Activated T-cell treated with anti-CD3 and anti-CD28 coated beads, Interleukin-2, amount 50 U/mL, for 4 hours (primary cell): ENCODE data around the gene MEX3D. TPM values are rescaled to one million over a fixed set of nuclear protein-coding genes. Genes with fewer than 3 reads are reported as not detected.
"Not testable (repeated sequence)": the region's sequence is repeated elsewhere in the genome, so short reads cannot be mapped to it uniquely, and the experiment has no call there.

ENCODE experiments used
- ATAC-seq, 2 donors: fragments of 200-7000 bp; cut with Tn5 transposase; one replicate each; pipeline ENCODE4 v1.10.0; 2021
- DNase-seq: peaks from one replicate; pipeline ENCODE4 v3.0.0-alpha.2; 2020
- H3K27me3 Mint-ChIP-seq: one replicate; pipeline ENCODE4 v1.8.0; 2021; ENCODE audit warnings: low read depth, mixed read lengths
- H3K36me3 Mint-ChIP-seq: one replicate; pipeline ENCODE4 v1.8.0; 2022; ENCODE audit warnings: mixed read lengths; ENCODE audit not compliant: insufficient read depth
- H3K4me1 Mint-ChIP-seq: one replicate; pipeline ENCODE4 v1.8.0; 2021; ENCODE audit warnings: low read depth, mixed read lengths
- H3K4me3 Mint-ChIP-seq: one replicate; pipeline ENCODE4 v1.8.0; 2021; ENCODE audit warnings: mild to moderate bottlenecking, moderate library complexity, mixed read lengths
- H3K9me3 Mint-ChIP-seq: one replicate; pipeline ENCODE4 v1.8.0; 2021; ENCODE audit warnings: mixed read lengths
- total RNA-seq, 3 donors: library from RNA; stranded (reverse); gene quantifications; one replicate each; pipeline ENCODE4 v1.2.1, GENCODE V29; 2021

The MEX3D gene
- total RNA-seq, 3 donors from 2014 or later: 12.5 to 17.0 (median 12.6) TPM

DNA sequence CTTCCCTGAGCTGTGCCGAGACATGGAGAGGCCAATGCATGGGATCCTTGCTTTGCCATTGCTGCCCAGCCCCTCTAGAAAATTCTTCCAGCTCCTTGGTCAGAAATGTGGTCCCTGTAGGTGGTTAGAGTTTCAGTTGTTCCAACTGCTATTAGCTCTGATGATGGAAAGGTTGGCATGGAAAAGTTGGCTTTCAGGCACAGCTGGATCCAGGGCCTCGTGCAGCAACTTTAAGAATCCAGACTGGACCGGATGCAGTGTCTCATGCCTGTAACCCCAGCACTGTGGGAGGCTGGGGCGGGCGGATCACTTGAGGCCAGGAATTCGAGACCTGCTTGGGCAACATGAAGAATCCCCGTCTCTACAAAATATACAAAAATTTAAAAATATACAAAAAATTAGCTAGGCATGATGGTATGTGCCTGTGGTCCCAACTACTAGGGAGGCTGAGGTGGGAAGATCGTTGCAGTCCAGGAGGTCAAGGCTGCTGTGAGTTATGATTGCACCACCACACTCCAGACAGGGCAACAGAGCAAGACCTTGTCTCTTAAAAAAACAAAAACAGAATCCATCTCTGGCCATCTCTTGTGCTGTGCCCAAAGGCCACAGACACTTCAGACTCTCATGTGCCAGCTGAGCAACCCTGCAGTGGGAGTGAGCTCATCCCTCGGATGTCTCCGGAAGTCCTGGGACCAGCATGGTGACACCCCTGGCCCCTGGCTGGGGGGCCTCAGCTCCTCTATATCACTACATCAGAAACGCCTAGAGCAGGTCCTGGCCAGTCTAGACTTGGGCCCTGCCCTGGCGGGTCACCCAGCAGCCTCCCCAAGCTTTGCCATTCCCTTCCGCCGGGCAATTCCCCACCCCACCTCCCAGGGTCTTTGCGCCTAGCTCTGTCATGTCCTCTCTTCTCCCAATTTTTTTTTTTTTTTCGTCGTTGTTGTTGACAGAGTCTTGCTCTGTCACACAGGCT, 16.8 kb downstream of the MEX3D start:
- no peak for DNase-seq
- no peaks in the 10 kb centered on the region for H3K36me3 Mint-ChIP-seq
- no peak overlapping the region for H3K4me3 Mint-ChIP-seq
- H3K9me3 Mint-ChIP-seq: no peaks in the 10 kb centered on the region
- ATAC-seq: no peak
- H3K27me3 Mint-ChIP-seq: peaks cover 13% of the 10 kb centered on the region
- no peaks in the 10 kb centered on the region for H3K4me1 Mint-ChIP-seq

- Mint-ChIP-seq H3K36me3 (no peaks in the 10 kb centered on the region), H3K9me3 (no peaks in the 10 kb centered on the region), H3K4me1 (peaks cover 2% of the 10 kb centered on the region), H3K4me3 (no peak overlapping the region), H3K27me3 (peaks cover 27% of the 10 kb centered on the region)
- ATAC-seq: no peak
- no peak for DNase-seq
Measured at GRCh38 chr19:1549332-1549945, 18.7 kb downstream of the MEX3D start.

DNA sequence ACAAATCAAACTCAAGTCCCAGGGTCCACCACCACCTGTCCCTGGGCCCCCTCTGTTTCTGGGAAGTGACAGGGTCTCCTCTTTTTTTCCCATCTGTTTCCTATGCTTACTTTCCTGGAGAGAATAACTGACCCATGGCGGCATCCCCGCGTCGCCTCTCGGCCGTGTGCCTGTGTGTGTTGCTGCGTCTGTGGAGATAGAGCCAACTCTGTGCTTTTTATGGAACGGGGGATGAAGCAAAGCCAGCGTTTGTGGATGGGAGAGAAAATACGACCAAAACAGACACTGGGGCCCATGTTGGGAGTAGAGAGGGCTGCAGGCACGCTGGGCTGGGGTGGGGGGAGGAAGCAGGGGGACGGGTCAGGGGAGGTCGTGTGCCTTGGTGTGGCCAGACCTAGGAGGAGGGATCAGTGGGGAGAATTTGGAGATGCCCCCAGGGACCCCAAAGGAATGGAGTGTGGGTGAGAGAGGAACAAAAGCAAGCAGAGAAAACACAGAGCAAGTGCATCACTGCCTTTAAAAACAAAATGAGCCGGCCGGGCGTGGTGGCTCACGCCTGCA, 27.7 kb downstream of the MEX3D start:
- peaks cover 50% of the 10 kb centered on the region for H3K27me3 Mint-ChIP-seq
- no peak for DNase-seq
- no peaks in the 10 kb centered on the region for H3K36me3 Mint-ChIP-seq
- no peak overlapping the region for H3K4me3 Mint-ChIP-seq
- H3K4me1 Mint-ChIP-seq: no peaks in the 10 kb centered on the region
- no peaks in the 10 kb centered on the region for H3K9me3 Mint-ChIP-seq
- ATAC-seq: no peak

GRCh38 chr19:1539749-1540148, 28.4 kb downstream of the MEX3D start:
- not testable (repeated sequence) for ATAC-seq, H3K4me1 Mint-ChIP-seq, H3K36me3 Mint-ChIP-seq, H3K9me3 Mint-ChIP-seq, H3K4me3 Mint-ChIP-seq, DNase-seq
- peaks cover 50% of the 10 kb centered on the region for H3K27me3 Mint-ChIP-seq

DNA sequence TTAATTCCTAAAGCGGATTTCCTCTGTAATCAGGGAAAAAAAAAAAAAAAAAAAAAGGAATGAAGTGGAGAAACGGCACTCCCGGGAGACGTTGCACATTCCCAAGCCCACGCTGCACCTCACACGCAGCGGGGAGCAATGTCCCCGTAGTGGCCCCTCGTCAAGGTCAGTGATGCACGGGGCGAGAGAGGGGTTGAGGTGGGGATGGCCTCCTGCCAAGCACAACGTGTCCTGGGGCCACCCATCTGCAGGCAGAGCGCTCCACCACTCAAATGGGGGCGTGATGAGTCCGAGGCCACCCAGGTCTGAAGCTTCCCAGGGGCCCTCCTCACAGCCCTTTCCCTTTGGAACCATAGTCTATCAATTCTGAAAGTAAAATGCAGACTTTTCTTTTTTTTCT, 29.1 kb downstream of the MEX3D start:
- Mint-ChIP-seq H3K27me3 (peaks cover 47% of the 10 kb centered on the region), H3K36me3 (no peaks in the 10 kb centered on the region), H3K9me3 (no peaks in the 10 kb centered on the region), H3K4me3 (no peak overlapping the region), H3K4me1 (no peaks in the 10 kb centered on the region)
- no peak for DNase-seq
- no peak for ATAC-seq

- H3K27me3 Mint-ChIP-seq: peaks cover 40% of the 10 kb centered on the region
- H3K4me3 Mint-ChIP-seq: not testable (repeated sequence)
Measured at GRCh38 chr19:1535699-1536098, 32.4 kb downstream of the MEX3D start.

DNA sequence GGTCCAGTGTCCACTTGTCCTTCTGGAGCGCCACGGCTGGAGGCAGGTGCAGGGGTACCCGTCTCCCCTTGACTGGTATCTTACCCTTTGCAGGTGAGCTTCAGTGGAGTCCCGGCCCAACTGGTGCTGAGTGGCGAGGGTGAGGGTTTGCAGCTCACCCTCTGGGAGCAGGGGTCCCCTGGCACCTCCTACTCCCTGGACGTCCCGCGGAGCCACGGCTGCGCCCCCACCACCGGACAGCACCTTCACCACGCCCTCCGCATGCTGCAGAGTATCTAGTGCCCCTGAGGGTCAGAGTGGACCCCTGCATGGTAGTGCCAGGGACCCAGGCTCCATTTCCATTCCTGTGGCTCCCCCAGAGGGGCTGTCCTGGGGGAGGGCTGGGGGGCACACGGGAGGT, 33.2 kb downstream of the MEX3D start:
- Mint-ChIP-seq H3K27me3 (peaks cover 36% of the 10 kb centered on the region), H3K4me3 (no peak overlapping the region), H3K9me3 (no peaks in the 10 kb centered on the region), H3K4me1 (no peaks in the 10 kb centered on the region), H3K36me3 (no peaks in the 10 kb centered on the region)
- DNase-seq (no peak), ATAC-seq (no peak)

More at GRCh38 chr19:1535699-1536098, 32.4 kb downstream of the MEX3D start:
- H3K9me3 Mint-ChIP-seq, DNase-seq, H3K4me1 Mint-ChIP-seq, H3K36me3 Mint-ChIP-seq, ATAC-seq: not testable (repeated sequence)

DNA sequence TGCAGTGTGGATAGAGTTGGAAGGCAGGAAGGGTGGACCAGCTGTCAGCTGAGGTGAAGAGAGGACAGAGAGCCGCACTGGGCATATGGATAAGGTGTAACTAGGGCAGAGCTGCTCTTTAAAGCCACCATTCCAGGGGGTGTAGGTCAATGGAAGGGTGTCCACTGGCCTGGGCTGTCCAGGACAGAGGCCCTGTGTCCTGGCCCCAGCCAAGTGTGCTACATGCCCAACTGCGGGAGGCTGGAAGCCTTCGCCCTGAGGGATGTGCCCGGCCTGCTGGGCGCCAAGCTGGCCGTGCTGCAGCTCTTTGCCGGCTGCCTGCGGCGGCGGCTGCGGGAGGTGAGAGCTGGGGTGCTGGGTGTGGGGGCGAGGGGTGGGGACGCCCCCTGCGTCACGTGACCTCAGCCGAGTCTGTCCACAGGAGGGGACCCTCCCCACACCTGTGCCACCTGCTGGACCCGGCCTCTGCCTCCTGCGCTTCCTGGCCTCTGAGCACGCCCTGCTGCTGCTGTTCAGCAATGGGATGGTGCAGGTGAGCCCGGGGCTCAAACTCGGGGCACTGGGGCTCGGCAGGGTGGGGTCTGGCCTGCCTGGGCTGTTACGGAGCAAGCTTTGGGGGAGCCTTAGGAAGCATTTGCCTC, 34.5 kb downstream of the MEX3D start:
- H3K4me3 Mint-ChIP-seq: no peak overlapping the region
- H3K4me1 Mint-ChIP-seq: no peaks in the 10 kb centered on the region
- peaks cover 38% of the 10 kb centered on the region for H3K27me3 Mint-ChIP-seq
- H3K36me3 Mint-ChIP-seq: no peaks in the 10 kb centered on the region
- DNase-seq (no peak), ATAC-seq (no peak)
- no peaks in the 10 kb centered on the region for H3K9me3 Mint-ChIP-seq

DNA sequence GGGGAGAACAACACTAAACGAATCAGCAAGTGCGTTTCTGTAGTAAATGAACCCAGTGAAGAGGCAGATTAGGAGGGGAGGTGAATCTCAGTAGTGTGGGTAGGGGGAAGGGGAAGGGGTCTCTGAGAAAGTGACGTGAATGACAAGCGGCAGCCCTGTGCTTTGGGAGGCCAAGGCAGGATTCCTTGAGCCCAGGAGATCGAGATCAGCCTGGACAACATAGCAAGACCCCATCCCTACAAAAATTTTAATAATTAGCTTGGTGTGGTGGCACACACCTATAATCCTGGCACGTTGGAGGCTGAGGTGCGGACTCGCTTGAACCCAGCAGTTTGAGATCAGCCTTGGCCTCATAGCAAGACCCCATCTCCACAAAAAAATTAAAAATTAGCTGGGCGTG, 36.1 kb downstream of the MEX3D start:
- Mint-ChIP-seq H3K4me3 (no peak overlapping the region), H3K36me3 (no peaks in the 10 kb centered on the region), H3K4me1 (no peaks in the 10 kb centered on the region), H3K27me3 (peaks cover 31% of the 10 kb centered on the region), H3K9me3 (no peaks in the 10 kb centered on the region)
- no peak for ATAC-seq
- DNase-seq: no peak

GRCh38 chr19:1531587-1531986, 36.5 kb downstream of the MEX3D start:
- ATAC-seq: no peak
- H3K36me3 Mint-ChIP-seq: no peaks in the 10 kb centered on the region
- DNase-seq: no peak

GRCh38 chr19:1530856-1531255, 37.3 kb downstream of the MEX3D start:
- not testable (repeated sequence) for H3K4me3 Mint-ChIP-seq, H3K4me1 Mint-ChIP-seq, H3K36me3 Mint-ChIP-seq, H3K9me3 Mint-ChIP-seq, ATAC-seq, DNase-seq
- H3K27me3 Mint-ChIP-seq: peaks cover 38% of the 10 kb centered on the region

More at GRCh38 chr19:1531587-1531986, 36.5 kb downstream of the MEX3D start:
- Mint-ChIP-seq H3K4me3 (no peak overlapping the region), H3K4me1 (no peaks in the 10 kb centered on the region), H3K27me3 (peaks cover 33% of the 10 kb centered on the region), H3K9me3 (no peaks in the 10 kb centered on the region)

GRCh38 chr19:1529430-1529816, 38.7 kb downstream of the MEX3D start:
- Mint-ChIP-seq H3K27me3 (peaks cover 44% of the 10 kb centered on the region), H3K4me3 (no peak overlapping the region), H3K9me3 (no peaks in the 10 kb centered on the region), H3K4me1 (peaks cover 5% of the 10 kb centered on the region), H3K36me3 (no peaks in the 10 kb centered on the region)
- no peak for DNase-seq
- ATAC-seq: no peak

- H3K36me3 Mint-ChIP-seq: no peaks in the 10 kb centered on the region
- H3K4me3 Mint-ChIP-seq: no peak overlapping the region
- ATAC-seq: no peak
- peaks cover 7% of the 10 kb centered on the region for H3K4me1 Mint-ChIP-seq
- H3K27me3 Mint-ChIP-seq: peaks cover 43% of the 10 kb centered on the region
- H3K9me3 Mint-ChIP-seq: no peaks in the 10 kb centered on the region
- no peak for DNase-seq
Measured at GRCh38 chr19:1528596-1529429, 39.3 kb downstream of the MEX3D start.
